BLaER1 (cell line): ENCODE measurements around the gene SLC38A8.
A peak's percentile ranks its signal among the peaks of the same experiment; 100 is the strongest.

Experiments used
- H3K27ac ChIP-seq: shearing (Covaris generic); formaldehyde crosslinking; 2 replicates; pipeline ENCODE4 v1.8.1; 2022
- H3K27me3 ChIP-seq: shearing (Covaris generic); formaldehyde crosslinking; 2 replicates; pipeline ENCODE4 v1.8.1; 2022
- H3K36me3 ChIP-seq: shearing (Covaris generic); formaldehyde crosslinking; 2 replicates; pipeline ENCODE4 v1.8.1; 2022
- H3K4me1 ChIP-seq: shearing (Covaris generic); formaldehyde crosslinking; 2 replicates; pipeline ENCODE4 v1.8.1; 2022
- H3K4me2 ChIP-seq: shearing (Covaris generic); formaldehyde crosslinking; 2 replicates; pipeline ENCODE4 v1.8.1; 2022
- H3K4me3 ChIP-seq: shearing (Covaris generic); formaldehyde crosslinking; 2 replicates; pipeline ENCODE4 v1.8.1; 2022
- H3K9ac ChIP-seq: shearing (Covaris generic); formaldehyde crosslinking; 2 replicates; pipeline ENCODE4 v1.8.1; 2022
- H3K9me3 ChIP-seq: shearing (Covaris generic); formaldehyde crosslinking; 2 replicates; pipeline ENCODE4 v1.8.1; 2022
- H4K20me1 ChIP-seq: shearing (Covaris generic); formaldehyde crosslinking; 2 replicates; pipeline ENCODE4 v1.8.1; 2022
- Cebpa-rat ChIP-seq: shearing (Covaris generic); IDR thresholded peaks from 2 replicates; pipeline ENCODE4 v1.8.1; 2022

The SLC38A8 gene

GRCh38 chr16:84054271-84054670 is 11.7 kb upstream of the SLC38A8 start:
- no peak overlapping the region for H3K27ac ChIP-seq
- no peak overlapping the region for H3K4me2 ChIP-seq
- H3K36me3 ChIP-seq: peaks cover 92% of the 10 kb centered on the region
- no peaks in the 10 kb centered on the region for H3K9me3 ChIP-seq
- peaks cover 70% of the 10 kb centered on the region for H4K20me1 ChIP-seq
- no peak overlapping the region for H3K4me3 ChIP-seq
- peaks cover 40% of the 10 kb centered on the region for H3K4me1 ChIP-seq
- H3K9ac ChIP-seq: no peak overlapping the region
- H3K27me3 ChIP-seq: no peaks in the 10 kb centered on the region
- TF ChIP-seq Cebpa-rat: no peak

GRCh38 chr16:84053237-84053636 is 10.6 kb upstream of the SLC38A8 start:
- no peak for TF ChIP-seq Cebpa-rat

DNA sequence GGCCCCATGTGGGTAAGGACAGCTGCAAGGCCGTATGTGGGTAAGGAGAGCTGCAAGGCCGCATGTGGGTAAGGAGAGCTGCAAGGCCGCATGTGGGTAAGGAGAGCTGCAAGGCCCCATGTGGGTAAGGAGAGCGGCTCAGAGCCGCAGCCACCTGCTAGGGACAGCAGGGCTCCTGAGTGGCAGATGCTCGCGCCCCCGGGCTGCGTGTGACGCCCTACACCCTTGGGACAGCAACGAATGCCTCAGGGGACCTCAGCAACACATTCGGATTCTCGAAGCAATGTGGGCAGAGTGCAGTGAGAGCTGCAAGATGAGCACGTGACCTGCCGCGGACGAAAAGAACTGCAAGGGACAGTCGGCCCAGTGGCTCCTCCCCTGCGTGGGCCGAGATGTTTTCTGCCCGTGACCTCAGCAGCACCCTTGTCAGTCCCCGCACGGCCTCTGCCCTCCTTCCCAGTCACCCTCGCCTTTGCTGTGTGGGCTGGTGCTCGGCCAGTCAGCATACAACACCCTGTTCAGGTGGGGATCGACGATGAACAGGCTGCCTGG is 9.6 kb upstream of the SLC38A8 start:
- no peak for TF ChIP-seq Cebpa-rat
- Histone ChIP-seq H3K4me3 (no peak overlapping the region), H3K9me3 (no peaks in the 10 kb centered on the region), H3K36me3 (peaks cover 87% of the 10 kb centered on the region), H3K4me2 (no peak overlapping the region), H3K27ac (no peak overlapping the region), H4K20me1 (peaks cover 70% of the 10 kb centered on the region), H3K9ac (no peak overlapping the region), H3K27me3 (no peaks in the 10 kb centered on the region), H3K4me1 (peaks cover 43% of the 10 kb centered on the region)

More at GRCh38 chr16:84053237-84053636, 10.6 kb upstream of the SLC38A8 start:
- Histone ChIP-seq H3K27me3 (no peaks in the 10 kb centered on the region), H3K27ac (no peak overlapping the region), H4K20me1 (peaks cover 66% of the 10 kb centered on the region), H3K36me3 (peaks cover 92% of the 10 kb centered on the region), H3K4me3 (no peak overlapping the region), H3K9ac (no peak overlapping the region), H3K9me3 (no peaks in the 10 kb centered on the region), H3K4me1 (peaks cover 43% of the 10 kb centered on the region), H3K4me2 (no peak overlapping the region)

DNA sequence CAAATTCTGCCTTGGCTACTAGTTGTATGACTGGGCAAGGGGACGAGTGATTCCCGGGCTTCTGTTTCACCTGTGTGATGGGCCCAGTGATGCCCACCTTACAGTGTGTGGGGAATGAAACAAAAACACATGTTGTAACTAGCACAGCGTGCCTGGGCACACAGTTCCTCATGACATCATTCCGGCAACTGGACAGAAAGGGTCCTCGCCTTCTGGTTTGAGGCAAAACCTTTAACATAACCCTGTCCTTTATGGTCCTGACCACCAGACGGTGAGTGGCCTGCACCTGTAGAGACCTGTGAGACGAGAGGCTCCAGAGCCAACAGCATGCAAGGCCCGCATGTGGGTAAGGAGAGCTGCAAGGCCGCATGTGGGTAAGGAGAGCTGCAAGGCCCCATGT is 7.7 kb upstream of the SLC38A8 start:
- Histone ChIP-seq H4K20me1 (peaks cover 52% of the 10 kb centered on the region), H3K36me3 (peaks cover 69% of the 10 kb centered on the region), H3K9ac (no peak overlapping the region), H3K4me1 (peaks cover 28% of the 10 kb centered on the region), H3K9me3 (no peaks in the 10 kb centered on the region), H3K4me3 (no peak overlapping the region), H3K27ac (no peak overlapping the region), H3K27me3 (no peaks in the 10 kb centered on the region), H3K4me2 (no peak overlapping the region)
- TF ChIP-seq Cebpa-rat: no peak

DNA sequence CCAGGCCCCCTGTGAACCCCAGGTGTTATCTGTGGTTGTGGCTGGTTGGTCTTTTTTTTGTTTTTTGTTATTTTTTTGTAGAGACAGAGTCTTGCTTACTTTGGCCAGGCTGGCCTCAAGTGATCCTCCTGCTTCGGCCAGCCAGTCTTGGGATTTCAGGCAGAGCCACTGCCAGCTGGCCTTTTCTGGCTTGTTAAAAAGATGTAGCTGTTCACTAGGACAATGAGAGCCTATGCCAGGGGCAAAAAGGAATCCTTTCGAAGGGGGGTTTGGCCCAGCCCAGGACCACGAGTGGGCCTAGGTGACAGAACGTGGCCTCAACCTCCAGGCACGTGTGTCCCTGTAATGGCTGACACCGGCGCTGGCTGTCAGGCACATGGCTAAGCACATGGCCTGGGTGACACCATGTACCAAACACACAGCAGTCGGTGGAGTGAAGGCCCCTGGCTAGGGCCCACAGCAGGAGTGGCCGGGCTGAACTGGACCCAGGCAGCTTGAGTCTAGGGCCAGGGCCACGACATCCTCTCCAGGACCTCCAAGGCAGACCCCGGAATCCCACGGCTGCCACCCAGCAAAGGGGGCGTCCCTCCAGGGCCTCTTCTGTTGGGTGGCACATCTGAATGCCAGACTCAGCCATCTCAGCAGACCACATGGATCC is 6.9 kb upstream of the SLC38A8 start:
- Histone ChIP-seq H3K4me3 (no peak overlapping the region), H3K4me2 (0 out of 2 replicates have a peak overlapping the region, but pooled peaks have one; percentile 9), H4K20me1 (peaks cover 49% of the 10 kb centered on the region), H3K9ac (peak overlapping the region; percentile 35; the same call in 1 of the 2 replicates), H3K9me3 (no peaks in the 10 kb centered on the region), H3K27ac (peak overlapping the region; percentile 37; the same call in 1 of the 2 replicates), H3K36me3 (peaks cover 61% of the 10 kb centered on the region), H3K4me1 (peaks cover 20% of the 10 kb centered on the region), H3K27me3 (no peaks in the 10 kb centered on the region)
- no peak for TF ChIP-seq Cebpa-rat

DNA sequence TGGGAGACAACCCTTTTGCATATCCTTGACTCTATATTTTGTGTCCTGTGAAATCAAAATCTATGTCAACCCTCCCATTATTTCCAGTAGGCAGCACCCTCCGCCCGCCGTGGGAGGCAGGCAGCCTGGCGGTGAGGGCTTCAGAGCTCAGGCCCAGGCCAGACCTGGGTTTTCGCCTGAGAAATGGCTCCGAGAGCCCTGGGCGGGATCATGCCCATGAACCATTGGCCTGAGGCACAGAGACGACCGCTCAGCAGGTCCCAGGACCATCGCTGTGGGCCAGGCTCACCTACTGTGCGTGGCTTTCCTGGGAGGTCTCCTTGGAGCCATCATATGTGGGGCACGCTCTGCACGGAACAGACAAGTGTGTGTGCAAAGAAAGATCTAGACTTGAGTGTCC is 6.3 kb upstream of the SLC38A8 start:
- TF ChIP-seq Cebpa-rat: no peak
- Histone ChIP-seq H3K9ac (no peak overlapping the region), H4K20me1 (peaks cover 50% of the 10 kb centered on the region), H3K36me3 (peaks cover 54% of the 10 kb centered on the region), H3K9me3 (no peaks in the 10 kb centered on the region), H3K4me1 (peaks cover 20% of the 10 kb centered on the region), H3K27me3 (no peaks in the 10 kb centered on the region), H3K27ac (no peak overlapping the region), H3K4me3 (no peak overlapping the region), H3K4me2 (0 out of 2 replicates have a peak overlapping the region, but pooled peaks have one; percentile 9)

GRCh38 chr16:84048270-84048669 is 5.7 kb upstream of the SLC38A8 start:
- peaks cover 51% of the 10 kb centered on the region for H4K20me1 ChIP-seq
- H3K36me3 ChIP-seq: peaks cover 48% of the 10 kb centered on the region
- H3K27me3 ChIP-seq: no peaks in the 10 kb centered on the region
- peaks cover 26% of the 10 kb centered on the region for H3K4me1 ChIP-seq
- H3K9ac ChIP-seq: no peak overlapping the region
- H3K4me2 ChIP-seq: no peak overlapping the region
- no peak overlapping the region for H3K27ac ChIP-seq
- no peak for TF ChIP-seq Cebpa-rat
- H3K4me3 ChIP-seq: no peak overlapping the region
- H3K9me3 ChIP-seq: no peaks in the 10 kb centered on the region

DNA sequence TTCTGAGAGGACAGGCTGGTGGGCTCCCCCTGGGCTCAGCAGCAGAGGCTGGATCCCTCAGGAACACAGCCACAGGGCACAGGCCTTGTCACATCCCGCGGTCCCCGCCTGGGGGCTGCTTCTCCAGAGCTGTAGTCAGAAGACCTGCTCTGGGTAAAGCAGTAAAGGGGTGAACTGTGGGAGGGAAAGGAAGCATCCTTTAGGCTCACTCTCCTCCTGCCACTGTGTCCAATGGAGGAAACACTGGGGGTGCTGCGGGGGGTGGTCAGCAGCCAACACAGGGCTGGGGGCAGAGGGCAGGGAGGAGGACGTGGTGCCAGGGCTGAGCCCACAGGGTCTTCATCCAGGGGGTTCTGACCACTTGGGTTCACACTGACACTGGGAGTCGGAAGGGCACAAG is 5.0 kb upstream of the SLC38A8 start:
- no peaks in the 10 kb centered on the region for H3K9me3 ChIP-seq
- no peak for TF ChIP-seq Cebpa-rat
- peaks cover 45% of the 10 kb centered on the region for H4K20me1 ChIP-seq
- H3K36me3 ChIP-seq: peaks cover 42% of the 10 kb centered on the region
- peaks cover 32% of the 10 kb centered on the region for H3K4me1 ChIP-seq
- H3K4me2 ChIP-seq: no peak overlapping the region
- H3K27ac ChIP-seq: no peak overlapping the region
- no peak overlapping the region for H3K4me3 ChIP-seq
- H3K27me3 ChIP-seq: no peaks in the 10 kb centered on the region
- no peak overlapping the region for H3K9ac ChIP-seq

GRCh38 chr16:84047206-84047605 is 4.6 kb upstream of the SLC38A8 start:
- Histone ChIP-seq H3K36me3 (peaks cover 38% of the 10 kb centered on the region), H3K4me1 (peaks cover 29% of the 10 kb centered on the region), H3K9me3 (no peaks in the 10 kb centered on the region), H3K4me2 (no peak overlapping the region), H4K20me1 (peaks cover 41% of the 10 kb centered on the region; the same call in 1 of the 2 replicates), H3K27me3 (no peaks in the 10 kb centered on the region), H3K27ac (no peak overlapping the region), H3K9ac (no peak overlapping the region), H3K4me3 (no peak overlapping the region)
- TF ChIP-seq Cebpa-rat: no peak

DNA sequence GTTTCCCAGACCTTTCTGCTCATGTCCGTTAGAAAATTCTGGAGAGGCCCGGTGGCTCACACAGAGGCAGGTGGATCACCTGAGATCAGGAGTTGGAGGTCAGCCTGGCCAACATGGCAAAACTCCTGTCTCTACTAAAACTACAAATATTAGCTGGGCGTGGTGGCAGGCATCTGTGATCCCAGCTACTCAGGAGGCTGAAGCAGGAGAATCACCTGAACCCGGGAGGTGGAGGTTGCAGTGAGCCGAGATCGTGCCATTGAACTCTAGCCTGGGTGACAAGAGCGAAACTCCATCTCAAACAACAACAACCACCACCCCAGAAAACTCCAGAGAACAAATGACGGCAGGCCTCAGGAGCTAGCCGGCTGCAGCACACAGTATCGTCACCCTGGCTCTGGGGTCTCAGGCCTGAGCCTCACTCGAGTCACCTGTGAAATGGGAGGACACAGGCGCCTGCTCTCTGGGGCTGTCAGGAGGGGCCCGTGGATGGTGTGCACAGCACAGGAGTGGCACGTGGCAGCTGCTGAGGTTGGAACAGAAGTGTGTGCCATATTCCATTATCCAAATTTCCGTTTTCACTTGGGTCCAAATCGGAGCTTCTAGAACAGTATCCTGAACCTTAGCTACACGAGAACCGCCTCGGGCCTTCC is 3.3 kb upstream of the SLC38A8 start:
- no peak overlapping the region for H3K4me3 ChIP-seq
- H3K4me2 ChIP-seq: no peak overlapping the region
- H3K9ac ChIP-seq: no peak overlapping the region
- no peak for TF ChIP-seq Cebpa-rat
- no peaks in the 10 kb centered on the region for H3K27me3 ChIP-seq
- peaks cover 30% of the 10 kb centered on the region for H3K36me3 ChIP-seq
- H3K9me3 ChIP-seq: no peaks in the 10 kb centered on the region
- H3K4me1 ChIP-seq: peaks cover 30% of the 10 kb centered on the region
- H4K20me1 ChIP-seq: peaks cover 40% of the 10 kb centered on the region; the same call in 1 of the 2 replicates
- no peak overlapping the region for H3K27ac ChIP-seq
